HCT116 (cell line): ENCODE results near the gene GPRIN1. TPM values are rescaled to one million over a fixed set of nuclear protein-coding genes. Genes with fewer than 3 reads are reported as not detected.

ENCODE experiments used
- ATAC-seq: fragments of 200-7000 bp; cut with Tn5 transposase; 2 replicates; pipeline ENCODE4 v1.9.1; 2020; ENCODE audit warnings: mild to moderate bottlenecking, moderate library complexity
- BruUV-seq: library from RNA; stranded (reverse); fragments of 400-500 nt; replicated peaks from 2 replicates; lab custom pipeline; 2021; lab: Mats Ljungman, UMichigan
- CTCF ChIA-PET: fragments of 300-600 bp; sonication (Branson Sonifier 250); formaldehyde crosslinking; loops from one replicate; lab custom pipeline; 2021; ENCODE audit warnings: antibody characterized with exemption; lab: Charles Lee
- POLR2A ChIA-PET: fragments of 300-600, 350-600 bp; sonication (Branson Sonifier 250); formaldehyde crosslinking; loops from one replicate; lab custom pipeline; 2021; ENCODE audit warnings: antibody characterized with exemption; lab: Charles Lee
- RAD21 ChIA-PET, 2 experiments: fragments of 300-600 bp; sonication (Branson Sonifier 250); formaldehyde crosslinking; loops; one replicate each; lab custom pipeline; 2023; ENCODE audit warnings: low total read pairs in 2 of 2; ENCODE audit not compliant: uncharacterized antibody in 2 of 2, unreplicated experiment in 2 of 2, low non-redundant PET in 1 of 2; lab: Charles Lee
- DNase-seq: peaks from one replicate; pipeline ENCODE4 v3.0.0-alpha.2; 2010; ENCODE audit warnings: low read depth, low spot score
- H2AFZ ChIP-seq: fragments of 200-600 bp; shearing (Covaris generic), sonication (generic); 2 replicates; pipeline ENCODE4 v1.6.1; 2017; ENCODE audit warnings: low read depth, mixed run types, mixed read lengths, antibody characterized with exemption, low read length; ENCODE audit not compliant: poor library complexity, severe bottlenecking
- H3K27ac ChIP-seq: 2 replicates; pipeline ENCODE4 v1.5.1; 2012; ENCODE audit warnings: low read depth, low read length
- H3K27me3 ChIP-seq: fragments of 200-600 bp; sonication (generic); 2 replicates; pipeline ENCODE4 v1.6.1; 2016; ENCODE audit warnings: mixed run types, low read length, mixed read lengths; ENCODE audit not compliant: insufficient read depth
- H3K36me3 ChIP-seq, 2 experiments: fragments of 200-500 bp in 1 of 2; fragments of 200-600 bp in 1 of 2; sonication (Bioruptor generic) in 1 of 2; sonication (generic) in 1 of 2; 2 replicates each; pipeline versions ENCODE4 v1.5.1 to v1.6.1; 2014 to 2016; ENCODE audit warnings: low read length in 2 of 2, inconsistent platforms in 1 of 2, mixed read lengths in 1 of 2, mixed run types in 1 of 2; ENCODE audit not compliant: insufficient read depth in 2 of 2, control insufficient read depth in 1 of 2
- H3K4me1 ChIP-seq, 2 experiments: fragments of 200-600 bp in 1 of 2; sonication (generic) in 1 of 2; 2 replicates each; pipeline versions ENCODE4 v1.5.1 to v1.6.1; 2012 to 2017; ENCODE audit warnings: low read length in 2 of 2, inconsistent platforms in 1 of 2, mild to moderate bottlenecking in 1 of 2, mixed read lengths in 1 of 2, mixed run types in 1 of 2, moderate library complexity in 1 of 2; ENCODE audit not compliant: insufficient read depth in 2 of 2, control insufficient read depth in 1 of 2
- H3K4me2 ChIP-seq: fragments of 200-600 bp; sonication (generic); 2 replicates; pipeline ENCODE4 v1.6.1; 2017; ENCODE audit warnings: mixed run types, low read length, mixed read lengths
- H3K4me3 ChIP-seq, 2 experiments: fragments of 200-600 bp in 1 of 2; sonication (generic) in 1 of 2; replicated peaks in 1 of 2; 2 replicates each; pipeline ENCODE4 v1.5.1; 2011 to 2016; ENCODE audit warnings: low read length in 2 of 2, control low read depth in 1 of 2, low read depth in 1 of 2, mild to moderate bottlenecking in 1 of 2, mixed read lengths in 1 of 2, mixed run types in 1 of 2
- H3K79me2 ChIP-seq: fragments of 200-600 bp; sonication (generic); 2 replicates; pipeline ENCODE4 v1.6.1; 2017; ENCODE audit warnings: mild to moderate bottlenecking, mixed run types, low read length, moderate library complexity, mixed read lengths; ENCODE audit not compliant: insufficient read depth
- H3K9ac ChIP-seq: fragments of 200-600 bp; sonication (generic); 2 replicates; pipeline ENCODE4 v1.6.1; 2016; ENCODE audit warnings: low read length, mixed read lengths
- H3K9me2 ChIP-seq: fragments of 200-600 bp; sonication (generic), shearing (Covaris generic); 2 replicates; pipeline ENCODE4 v1.6.1; 2017; ENCODE audit warnings: mixed run types, mild to moderate bottlenecking, moderate library complexity; ENCODE audit not compliant: insufficient read depth
- H3K9me3 ChIP-seq, 2 experiments: fragments of 200-500 bp in 1 of 2; fragments of 200-600 bp in 1 of 2; sonication (Bioruptor generic) in 1 of 2; sonication (generic) in 1 of 2; 2 replicates each; pipeline ENCODE4 v1.6.1; 2014 to 2017; ENCODE audit warnings: low read length in 2 of 2, mixed read lengths in 2 of 2, inconsistent platforms in 1 of 2, low read depth in 1 of 2, mild to moderate bottlenecking in 1 of 2, mixed run types in 1 of 2, moderate library complexity in 1 of 2; ENCODE audit not compliant: control insufficient read depth in 1 of 2, insufficient read depth in 1 of 2
- H4K20me1 ChIP-seq: fragments of 200-600 bp; sonication (generic), shearing (Covaris generic); 2 replicates; pipeline ENCODE4 v1.6.1; 2017; ENCODE audit warnings: mixed run types, mild to moderate bottlenecking, moderate library complexity; ENCODE audit not compliant: insufficient read depth
- CEBPB ChIP-seq: IDR thresholded peaks from 2 replicates; pipeline ENCODE4 v1.6.1; 2012; ENCODE audit warnings: low read depth
- CTCF ChIP-seq, 3 experiments: fragments of 200-600 bp in 1 of 3; sonication (generic) in 1 of 3; IDR thresholded peaks in 2 of 3; conservative IDR thresholded peaks in 1 of 3; 2 replicates each; pipeline ENCODE4 v1.5.1; 2012 to 2017; ENCODE audit warnings: low read depth in 2 of 3, low read length in 2 of 3, antibody characterized with exemption in 1 of 3, borderline replicate concordance in 1 of 3, control low read depth in 1 of 3, mild to moderate bottlenecking in 1 of 3, mixed read lengths in 1 of 3, mixed run types in 1 of 3, moderate library complexity in 1 of 3; ENCODE audit not compliant: insufficient read depth in 1 of 3
- EGR1 ChIP-seq: IDR thresholded peaks from 2 replicates; pipeline ENCODE4 v1.6.1; 2012; ENCODE audit warnings: low read depth
- ELF1 ChIP-seq: IDR thresholded peaks from 2 replicates; pipeline ENCODE4 v1.6.1; 2012; ENCODE audit warnings: low read depth, borderline replicate concordance
- EZH2phosphoT487 ChIP-seq: fragments of 200-600 bp; IDR thresholded peaks from 2 replicates; pipeline ENCODE4 v1.6.1; 2018; ENCODE audit warnings: antibody characterized with exemption, borderline replicate concordance
- FOSL1 ChIP-seq: IDR thresholded peaks from 2 replicates; pipeline ENCODE4 v1.6.1; 2012; ENCODE audit warnings: low read depth
- JUND ChIP-seq: IDR thresholded peaks from 2 replicates; pipeline ENCODE4 v1.6.1; 2012
- POLR2A ChIP-seq: IDR thresholded peaks from 2 replicates; pipeline ENCODE4 v1.7.0; 2011; ENCODE audit warnings: borderline replicate concordance; ENCODE audit not compliant: insufficient read depth, insufficient read length; ENCODE audit errors: extremely low read depth
- POLR2AphosphoS5 ChIP-seq: IDR thresholded peaks from 2 replicates; pipeline ENCODE4 v1.6.1; 2011; ENCODE audit warnings: mild to moderate bottlenecking, low read depth, low read length, moderate library complexity
- RAD21 ChIP-seq: IDR thresholded peaks from 2 replicates; pipeline ENCODE4 v1.6.1; 2012; ENCODE audit warnings: low read depth, mild to moderate bottlenecking
- SP1 ChIP-seq: IDR thresholded peaks from 2 replicates; pipeline ENCODE4 v1.6.1; 2012; ENCODE audit warnings: low read depth
- YY1 ChIP-seq: IDR thresholded peaks from 2 replicates; pipeline ENCODE4 v1.6.1; 2011; ENCODE audit warnings: low read length, low read depth, moderate library complexity, mild to moderate bottlenecking; ENCODE audit not compliant: insufficient replicate concordance; ENCODE audit errors: extremely low read depth
- ZFX ChIP-seq: fragments of 450-650 bp; IDR thresholded peaks from 2 replicates; pipeline ENCODE4 v1.6.1; 2017
- ZNF274 ChIP-seq: fragments of 200-500 bp; sonication (Bioruptor generic); IDR thresholded peaks from 2 replicates; pipeline ENCODE4 v1.6.1; 2014; ENCODE audit warnings: mild to moderate bottlenecking, low read depth, low read length, inconsistent platforms
- intact Hi-C: fragments of 100-400 bp; cut with micrococcal nuclease; formaldehyde crosslinking; loops from 2 replicates; pipeline ENCODE4 v1.10.0; 2022
- total RNA-seq: library from RNA; stranded (reverse); gene quantifications from one replicate; pipeline ENCODE4 v1.2.1, GENCODE V29; 2021; ENCODE audit not compliant: unreplicated experiment
- TF ChIP-seq, protein P1 (sequence below): IDR thresholded peaks from 2 replicates; pipeline ENCODE4 v1.6.1; 2012
- TF ChIP-seq, protein P2 (sequence below): IDR thresholded peaks from 2 replicates; pipeline ENCODE4 v1.6.1; 2011; ENCODE audit warnings: mild to moderate bottlenecking, low read length, moderate library complexity; ENCODE audit not compliant: insufficient replicate concordance; ENCODE audit errors: extremely low read depth

The GPRIN1 gene
- total RNA-seq, 1 experiment from 2014 or later, result 14.2 TPM

- TF ChIP-seq EZH2phosphoT487, result no peak
- TF ChIP-seq ZFX, result no peak
- TF ChIP-seq, protein P1, sequence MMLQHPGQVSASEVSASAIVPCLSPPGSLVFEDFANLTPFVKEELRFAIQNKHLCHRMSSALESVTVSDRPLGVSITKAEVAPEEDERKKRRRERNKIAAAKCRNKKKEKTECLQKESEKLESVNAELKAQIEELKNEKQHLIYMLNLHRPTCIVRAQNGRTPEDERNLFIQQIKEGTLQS, result no peak
- TF ChIP-seq POLR2A, result no peak
- TF ChIP-seq YY1, result no peak
- no peak for TF ChIP-seq JUND
- no peak for TF ChIP-seq EGR1
- TF ChIP-seq CEBPB, result no peak
- TF ChIP-seq FOSL1, result no peak
These were observed 30.6 kb downstream of the GPRIN1 start for GRCh38 chr5:176579323-176579722.

GRCh38 chr5:176578391-176578808 lies 31.6 kb downstream of the GPRIN1 start:
- Histone ChIP-seq H2AFZ (peak overlapping the region; percentile 79), H3K9ac (no peak overlapping the region; the same call in 1 of the 2 replicates), H4K20me1 (no peaks in the 10 kb centered on the region), H3K36me3 (no peaks in the 10 kb centered on the region), H3K27me3 (no peaks in the 10 kb centered on the region), H3K27ac (no peak overlapping the region), H3K4me2 (peak overlapping the region; percentile 59), H3K9me2 (no peaks in the 10 kb centered on the region), H3K4me3 (no peak overlapping the region), H3K9me3 (no peaks in the 10 kb centered on the region), H3K79me2 (no peaks in the 10 kb centered on the region), H3K4me1 (peaks cover 0 to 18% of the 10 kb centered on the region in 2 experiments; a peak in 2 of 4 replicates)
- BruUV-seq, result no TSS peak
- CTCF ChIA-PET, result interaction anchor here (1.0 to 1.4 kb wide), 4 partner anchors 9 to 849 kb away, joined by 3 to 4 read pairs (median 4); no protein-coding TSS in a partner anchor
- RAD21 ChIA-PET, result interaction anchor here (0.6 to 1.8 kb wide), 2 partner anchors 119 to 162 kb away, joined by 3 to 5 read pairs; partner anchors contain the start of gene CLTB (in 1 of the 2)
- ATAC-seq (peak; percentile 89), DNase-seq (peak; percentile 83)
- POLR2A ChIA-PET, result no interaction called here
- intact Hi-C loops, result no loop called here
- TF ChIP-seq ELF1 (no peak), FOSL1 (no peak), RAD21 (peak; percentile 80), POLR2AphosphoS5 (no peak; the same call in 1 of the 2 replicates), CTCF (IDR thresholded peaks at IDR 0.05 in 2 of 3, conservative IDR thresholded peaks at IDR 0.05 in 1 of 3; ENCODE audit: borderline replicate concordance in 1 of 3, insufficient read depth in 1 of 3, low read depth in 2 of 3, low read length in 2 of 3) (peak; percentile 72 to 85 (median 83)), EGR1 (no peak), POLR2A (no peak), SP1 (no peak), ZNF274 (no peak), EZH2phosphoT487 (no peak)
- TF ChIP-seq, protein P2, sequence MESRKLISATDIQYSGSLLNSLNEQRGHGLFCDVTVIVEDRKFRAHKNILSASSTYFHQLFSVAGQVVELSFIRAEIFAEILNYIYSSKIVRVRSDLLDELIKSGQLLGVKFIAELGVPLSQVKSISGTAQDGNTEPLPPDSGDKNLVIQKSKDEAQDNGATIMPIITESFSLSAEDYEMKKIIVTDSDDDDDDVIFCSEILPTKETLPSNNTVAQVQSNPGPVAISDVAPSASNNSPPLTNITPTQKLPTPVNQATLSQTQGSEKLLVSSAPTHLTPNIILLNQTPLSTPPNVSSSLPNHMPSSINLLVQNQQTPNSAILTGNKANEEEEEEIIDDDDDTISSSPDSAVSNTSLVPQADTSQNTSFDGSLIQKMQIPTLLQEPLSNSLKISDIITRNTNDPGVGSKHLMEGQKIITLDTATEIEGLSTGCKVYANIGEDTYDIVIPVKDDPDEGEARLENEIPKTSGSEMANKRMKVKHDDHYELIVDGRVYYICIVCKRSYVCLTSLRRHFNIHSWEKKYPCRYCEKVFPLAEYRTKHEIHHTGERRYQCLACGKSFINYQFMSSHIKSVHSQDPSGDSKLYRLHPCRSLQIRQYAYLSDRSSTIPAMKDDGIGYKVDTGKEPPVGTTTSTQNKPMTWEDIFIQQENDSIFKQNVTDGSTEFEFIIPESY, result no peak

More at GRCh38 chr5:176579323-176579722, 30.6 kb downstream of the GPRIN1 start:
- CTCF ChIA-PET, result interaction anchor here (1.2 kb wide), 1 partner anchor 9 kb away, joined by 3 read pairs; no protein-coding TSS in a partner anchor
- no peak for ATAC-seq
- Histone ChIP-seq H3K36me3 (no peaks in the 10 kb centered on the region), H4K20me1 (no peaks in the 10 kb centered on the region), H3K27me3 (no peaks in the 10 kb centered on the region), H3K9ac (no peak overlapping the region), H3K4me1 (peaks cover 0 to 10% of the 10 kb centered on the region in 2 experiments; a peak in 2 of 4 replicates), H3K4me2 (no peak overlapping the region), H3K79me2 (no peaks in the 10 kb centered on the region), H3K4me3 (no peak overlapping the region), H3K27ac (no peak overlapping the region), H3K9me3 (no peaks in the 10 kb centered on the region), H3K9me2 (no peaks in the 10 kb centered on the region), H2AFZ (no peak overlapping the region)
- RAD21 ChIA-PET, result interaction anchor here in 1 of 2 experiments (1.8 kb wide), 1 partner anchor 163 kb away, joined by 5 read pairs; the partner anchor contains the start of gene CLTB
- intact Hi-C loops, result no loop called here
- POLR2A ChIA-PET, result no interaction called here
- no TSS peak for BruUV-seq
- no peak for DNase-seq
